Lower lobe of right lung (tissue), 2 donors: ENCODE data around the gene SORCS2. TPM values are rescaled to one million over a fixed set of nuclear protein-coding genes. Genes with fewer than 3 reads are reported as not detected.

Experiments
- ATAC-seq, 2 donors: fragments of 200-7000 bp; cut with Tn5 transposase; one replicate each; pipeline ENCODE4 v1.9.1; 2020 to 2022; ENCODE audit warnings: mild to moderate bottlenecking in 2 of 2, moderate library complexity in 2 of 2
- DNase-seq: peaks from one replicate; pipeline ENCODE4 v3.0.0-alpha.2; 2020
- H3K27ac ChIP-seq: fragments of 200-600 bp; one replicate; pipeline ENCODE4 v1.8.0; 2022
- H3K27me3 ChIP-seq: fragments of 200-600 bp; one replicate; pipeline ENCODE4 v1.8.0; 2022; ENCODE audit warnings: low read depth
- H3K36me3 ChIP-seq: fragments of 200-600 bp; one replicate; pipeline ENCODE4 v1.8.0; 2022; ENCODE audit warnings: mild to moderate bottlenecking
- H3K4me1 ChIP-seq: fragments of 200-600 bp; one replicate; pipeline ENCODE4 v1.8.0; 2022
- H3K4me3 ChIP-seq: fragments of 200-600 bp; one replicate; pipeline ENCODE4 v1.8.0; 2022; ENCODE audit warnings: mild to moderate bottlenecking
- H3K9me3 ChIP-seq: fragments of 200-600 bp; one replicate; pipeline ENCODE4 v1.8.0; 2022
- intact Hi-C: fragments of 100-400 bp; cut with DNase I; formaldehyde crosslinking; loops from one replicate; pipeline ENCODE4 v1.11.0; 2022
- total RNA-seq: library from RNA; stranded (reverse); fragmentation: NEBNext Ultra II Directional; extraction: Animal tissue kit (Norgen Biotek cat#: 25700); gene quantifications from one replicate; pipeline ENCODE4 v1.2.1, GENCODE V29; 2021
- TF ChIP-seq, protein P1 (sequence below): fragments of 200-600 bp; IDR thresholded peaks from one replicate; pipeline ENCODE4 v1.8.0; 2022; ENCODE audit warnings: antibody characterized with exemption, mild to moderate bottlenecking
- donor health status: DM: no; HTN: yes; CAD: no; lungs with severe emphysema.

The SORCS2 gene
- total RNA-seq, 1 donor from 2014 or later: 5.8 TPM

DNA sequence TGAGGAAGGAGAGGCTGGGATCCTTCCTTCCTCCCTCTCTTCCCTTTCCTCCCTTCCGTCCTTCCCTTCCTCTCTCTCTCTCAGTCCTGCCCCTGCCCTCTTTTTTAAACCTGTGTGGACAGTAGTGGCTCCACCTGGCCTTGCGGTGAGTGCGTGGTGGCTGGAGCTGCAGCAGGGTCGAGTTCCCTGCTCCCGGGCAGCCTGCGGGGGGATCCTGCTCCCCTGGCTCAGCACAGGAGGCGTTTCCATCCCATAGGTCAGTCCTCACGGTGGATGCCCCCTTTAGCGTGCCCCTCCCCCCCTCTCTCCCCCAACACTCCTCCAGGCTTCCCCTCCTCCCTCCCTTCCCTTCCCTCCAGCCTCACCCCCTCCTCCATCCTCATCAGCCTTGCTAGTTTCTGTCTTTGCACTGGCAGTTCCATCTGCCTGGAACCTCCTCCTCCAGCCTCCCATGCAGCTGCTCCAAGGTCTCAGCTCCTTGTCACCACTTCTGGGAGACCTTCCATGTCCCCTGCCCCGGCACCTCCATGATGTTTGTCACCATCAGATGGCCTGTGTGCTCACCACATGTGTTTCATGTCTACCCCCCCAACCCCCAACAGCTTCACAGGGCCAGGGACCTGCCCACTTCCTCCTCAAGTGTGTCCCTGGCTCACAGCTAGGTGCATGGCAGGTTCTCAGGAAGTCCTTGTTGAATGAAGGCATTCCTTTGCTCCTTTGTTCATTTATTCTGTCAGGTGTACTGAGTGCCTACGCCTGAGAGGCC is 174.0 kb downstream of the SORCS2 start:
- no peak overlapping the region for H3K4me3 ChIP-seq
- no peaks in the 10 kb centered on the region for H3K36me3 ChIP-seq
- H3K4me1 ChIP-seq: peaks cover 11% of the 10 kb centered on the region
- ATAC-seq (peak; percentile 63 to 79), DNase-seq (peak; percentile 63)
- intact Hi-C loops: no loop called here
- H3K27me3 ChIP-seq: peaks cover 10% of the 10 kb centered on the region
- no peak overlapping the region for H3K27ac ChIP-seq
- no peaks in the 10 kb centered on the region for H3K9me3 ChIP-seq
- TF ChIP-seq, protein P1, sequence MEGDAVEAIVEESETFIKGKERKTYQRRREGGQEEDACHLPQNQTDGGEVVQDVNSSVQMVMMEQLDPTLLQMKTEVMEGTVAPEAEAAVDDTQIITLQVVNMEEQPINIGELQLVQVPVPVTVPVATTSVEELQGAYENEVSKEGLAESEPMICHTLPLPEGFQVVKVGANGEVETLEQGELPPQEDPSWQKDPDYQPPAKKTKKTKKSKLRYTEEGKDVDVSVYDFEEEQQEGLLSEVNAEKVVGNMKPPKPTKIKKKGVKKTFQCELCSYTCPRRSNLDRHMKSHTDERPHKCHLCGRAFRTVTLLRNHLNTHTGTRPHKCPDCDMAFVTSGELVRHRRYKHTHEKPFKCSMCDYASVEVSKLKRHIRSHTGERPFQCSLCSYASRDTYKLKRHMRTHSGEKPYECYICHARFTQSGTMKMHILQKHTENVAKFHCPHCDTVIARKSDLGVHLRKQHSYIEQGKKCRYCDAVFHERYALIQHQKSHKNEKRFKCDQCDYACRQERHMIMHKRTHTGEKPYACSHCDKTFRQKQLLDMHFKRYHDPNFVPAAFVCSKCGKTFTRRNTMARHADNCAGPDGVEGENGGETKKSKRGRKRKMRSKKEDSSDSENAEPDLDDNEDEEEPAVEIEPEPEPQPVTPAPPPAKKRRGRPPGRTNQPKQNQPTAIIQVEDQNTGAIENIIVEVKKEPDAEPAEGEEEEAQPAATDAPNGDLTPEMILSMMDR: no peak

DNA sequence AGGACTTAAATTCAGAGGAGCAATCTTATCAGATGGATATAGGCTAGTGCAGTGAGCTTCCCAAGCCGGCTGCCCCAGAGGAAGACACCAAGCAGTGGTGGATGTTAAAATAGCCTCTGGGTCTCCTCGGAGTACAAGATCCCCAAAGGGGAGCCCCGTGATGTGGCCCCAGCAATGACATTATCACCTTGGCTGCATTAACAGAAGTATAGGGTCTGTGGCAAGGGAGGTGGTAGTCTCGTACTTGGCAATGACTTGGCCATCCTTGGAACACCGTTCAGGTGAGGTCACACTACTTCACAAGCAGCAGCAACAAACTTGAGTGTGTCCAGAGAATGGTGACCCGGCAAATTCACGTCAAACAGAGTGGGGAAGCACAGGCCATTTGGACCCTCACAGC is 174.6 kb downstream of the SORCS2 start:
- DNase-seq (no peak), ATAC-seq (peak; percentile 2 to 18)
- TF ChIP-seq, protein P1: no peak
- Histone ChIP-seq H3K4me1 (peaks cover 11% of the 10 kb centered on the region), H3K27ac (no peak overlapping the region), H3K9me3 (no peaks in the 10 kb centered on the region), H3K4me3 (no peak overlapping the region), H3K36me3 (no peaks in the 10 kb centered on the region), H3K27me3 (peaks cover 10% of the 10 kb centered on the region)
- intact Hi-C loops: no loop called here

DNA sequence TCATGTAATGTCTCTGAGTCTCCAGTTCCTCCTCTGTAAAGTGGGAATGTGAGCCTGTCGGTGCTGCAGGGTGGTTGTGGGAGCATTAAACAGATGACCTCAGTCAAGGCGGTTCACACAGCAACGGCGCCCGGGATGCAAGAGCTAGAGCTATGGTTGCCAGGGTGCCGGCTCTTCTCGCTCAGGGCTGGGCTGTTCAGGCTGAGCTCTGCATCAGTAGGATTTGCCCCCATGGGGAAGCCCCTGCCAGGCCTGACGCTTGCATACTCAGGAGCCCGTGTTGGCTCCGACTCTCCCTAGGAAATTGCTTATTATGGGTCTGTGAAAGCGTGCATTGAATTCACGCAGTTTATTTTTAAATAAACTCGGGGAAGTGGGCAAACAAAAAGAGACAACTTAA is 175.1 kb downstream of the SORCS2 start:
- H3K9me3 ChIP-seq: no peaks in the 10 kb centered on the region
- no peak for DNase-seq
- peak in 1 of 2 donors; percentile 38 for ATAC-seq
- H3K27me3 ChIP-seq: peaks cover 10% of the 10 kb centered on the region
- intact Hi-C loops: no loop called here
- TF ChIP-seq, protein P1: no peak
- no peaks in the 10 kb centered on the region for H3K36me3 ChIP-seq
- H3K4me3 ChIP-seq: no peak overlapping the region
- peaks cover 11% of the 10 kb centered on the region for H3K4me1 ChIP-seq
- H3K27ac ChIP-seq: no peak overlapping the region

DNA sequence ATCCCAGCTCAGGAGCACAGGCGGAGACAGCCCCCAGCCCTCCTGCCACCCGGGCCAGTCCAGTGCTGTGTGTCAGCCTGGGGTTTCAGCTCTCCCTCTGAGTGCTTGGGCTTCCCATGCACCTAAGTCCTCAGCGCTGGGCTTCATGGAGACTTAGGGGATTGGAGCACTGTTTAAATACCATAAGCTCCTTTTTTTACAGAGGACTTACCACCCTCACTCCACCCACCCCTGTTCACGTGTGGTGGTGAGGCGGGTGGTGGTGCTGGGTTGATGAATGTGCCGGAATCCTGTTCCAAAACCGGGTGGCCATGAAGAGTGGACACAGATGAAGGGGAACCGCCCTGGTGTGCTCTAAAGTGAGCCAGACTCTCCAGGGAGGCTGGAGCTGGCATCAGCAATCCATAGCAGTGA is 175.5 kb downstream of the SORCS2 start:
- TF ChIP-seq, protein P1: no peak
- no peak overlapping the region for H3K27ac ChIP-seq
- no peak for ATAC-seq
- H3K4me1 ChIP-seq: peaks cover 11% of the 10 kb centered on the region
- intact Hi-C loops: no loop called here
- H3K36me3 ChIP-seq: no peaks in the 10 kb centered on the region
- no peak overlapping the region for H3K4me3 ChIP-seq
- DNase-seq: no peak
- H3K9me3 ChIP-seq: no peaks in the 10 kb centered on the region
- peaks cover 10% of the 10 kb centered on the region for H3K27me3 ChIP-seq

DNA sequence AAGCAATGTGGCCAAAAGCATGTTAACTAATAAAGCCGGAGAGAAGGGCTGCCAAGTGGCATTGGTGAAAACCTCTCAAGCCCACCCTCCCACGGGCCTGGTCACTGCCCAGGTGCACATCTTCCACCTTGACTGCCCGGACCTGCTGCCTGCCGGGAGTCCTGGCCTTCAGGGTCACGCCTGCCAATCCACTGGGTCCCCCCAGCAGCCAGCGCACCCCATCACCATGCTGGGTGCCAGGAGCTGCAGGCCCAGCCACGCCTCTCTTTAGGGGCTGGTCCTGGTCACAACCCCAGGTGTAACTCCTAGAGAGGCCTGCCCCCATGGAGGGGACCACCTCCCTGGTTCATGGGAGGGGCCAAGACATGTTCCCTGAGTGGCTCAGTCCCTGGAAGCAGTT is 176.0 kb downstream of the SORCS2 start:
- Histone ChIP-seq H3K27me3 (peaks cover 10% of the 10 kb centered on the region), H3K27ac (no peak overlapping the region), H3K4me3 (no peak overlapping the region), H3K9me3 (no peaks in the 10 kb centered on the region), H3K4me1 (peaks cover 11% of the 10 kb centered on the region), H3K36me3 (no peaks in the 10 kb centered on the region)
- ATAC-seq (no peak), DNase-seq (no peak)
- TF ChIP-seq, protein P1: no peak
- intact Hi-C loops: no loop called here
